H1 (cell line): ENCODE measurements around the gene DDR2. TPM values are rescaled to one million over a fixed set of nuclear protein-coding genes. Genes with fewer than 3 reads are reported as not detected.

Experiments used
- ASH2L ChIP-seq: fragments of 200-600, 300-600 bp; sonication (generic); IDR thresholded peaks from one replicate; pipeline ENCODE4 v1.7.1; 2017; ENCODE audit warnings: low read length
- CHD7 ChIP-seq: fragments of 300-600 bp; sonication (generic); IDR thresholded peaks from 2 replicates; pipeline ENCODE4 v1.7.1; 2012; ENCODE audit warnings: low read length, moderate library complexity, mild to moderate bottlenecking, inconsistent platforms; ENCODE audit not compliant: insufficient replicate concordance
- CTBP2 ChIP-seq: IDR thresholded peaks from 2 replicates; pipeline ENCODE4 v1.7.0; 2011; ENCODE audit warnings: borderline replicate concordance, mild to moderate bottlenecking, moderate library complexity, mixed read lengths, low read length; ENCODE audit not compliant: insufficient read depth, insufficient read length
- KDM4A ChIP-seq: IDR thresholded peaks from one replicate; pipeline ENCODE4 v1.7.1; 2012; ENCODE audit warnings: low read depth, mild to moderate bottlenecking, moderate library complexity, low read length, inconsistent platforms; ENCODE audit not compliant: severe bottlenecking
- SIX5 ChIP-seq: IDR thresholded peaks from 2 replicates; pipeline ENCODE4 v1.6.1; 2011; ENCODE audit warnings: mild to moderate bottlenecking, low read depth, low read length
- polyA plus RNA-seq, 7 experiments: library from polyadenylated mRNA; depleted of rRNA in 3 of 7; stranded (reverse) in 5 of 7; unstranded in 2 of 7; fragments of >200 nt in 5 of 7; fragments of 200-250 nt in 2 of 7; gene quantifications; 1 replicate in 5 of 7; 2 replicates in 1 of 7; 4 replicates in 1 of 7; pipeline versions ENCODE4 v1.2.1 to v1.2.3, GENCODE V29; 2011 to 2013; ENCODE audit warnings: missing spikeins in 2 of 7, mixed read lengths in 2 of 7
- total RNA-seq: library from RNA; stranded (reverse); fragmentation: NEBNext Ultra II Directional; extraction: Animal tissue kit (Norgen Biotek cat#: 25700); gene quantifications from 2 replicates; pipeline ENCODE4 v1.2.1, GENCODE V29; 2021

Gene DDR2
- total and polyA plus RNA-seq, 2 of the 8 experiments (the other 6 are each of a cell fraction or from before 2014, with no cell fraction given), result 1.00 to 2.1 TPM

- TF ChIP-seq CHD7 (no peak), ASH2L (no peak), CTBP2 (no peak), SIX5 (no peak), KDM4A (no peak)
Measured at GRCh38 chr1:162671664-162672410, 39.6 kb downstream of the DDR2 start (continued).
